ENCODE data around the gene CDK5RAP1. TPM values are rescaled to one million over a fixed set of nuclear protein-coding genes. Genes with fewer than 3 reads are reported as not detected.
"Not testable (repeated sequence)": the region's sequence is repeated elsewhere in the genome, so short reads cannot be mapped to it uniquely, and the experiment has no call there.

CDK5RAP1 gene
- total and polyA plus RNA-seq, 4 experiments from 2014 or later, result 39.8 to 51.8 (median 46.4) TPM

DNA sequence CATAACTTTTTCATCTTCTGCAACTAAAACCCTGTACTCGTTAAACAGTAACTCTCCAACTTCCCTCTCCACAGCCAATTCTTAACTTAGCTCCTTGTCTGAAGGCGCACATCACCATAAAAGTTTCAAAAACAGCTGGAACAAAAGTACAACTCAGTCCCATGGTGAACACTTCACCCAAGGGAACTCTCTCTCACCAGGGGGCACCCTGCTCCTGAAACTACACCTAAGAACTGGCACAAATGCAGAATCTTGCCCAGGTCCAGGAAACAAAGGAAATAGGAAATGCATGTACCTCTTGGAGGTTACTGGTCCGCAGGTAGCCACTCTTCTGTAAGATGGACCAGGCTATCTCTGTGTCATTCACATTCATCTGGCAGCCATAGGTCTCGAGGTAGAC is 6.6 kb downstream of the CDK5RAP1 start:
- H3K4me3 Mint-ChIP-seq, result no peak overlapping the region
- ChIA-PET CTCF (ENCODE audit: partially characterized antibody) (no interaction called here), POLR2A (ENCODE audit: partially characterized antibody) (no interaction called here)
- H3K9me3 ChIP-seq (ENCODE audit: control insufficient read depth in 1 of 2, low read length in 2 of 2), result no peaks in the 10 kb centered on the region
- intact Hi-C loops (cut with micrococcal nuclease), result no loop called here
- peaks cover 27% of the 10 kb centered on the region for H3K4me1 ChIP-seq (ENCODE audit: insufficient read depth, low read length)
- H3K9me3 Mint-ChIP-seq, result no peaks in the 10 kb centered on the region
- no peak overlapping the region for H3K27ac ChIP-seq (ENCODE audit: low read depth, low read length)
- no peaks in the 10 kb centered on the region for H3K27me3 ChIP-seq (ENCODE audit: insufficient read depth, low read length)
- H3K27ac Mint-ChIP-seq, result peak overlapping the region in 3 of 7 donors; percentile 48 to 88 (median 54)
- H3K27me3 Mint-ChIP-seq, result no peaks in the 10 kb centered on the region
- H3K36me3 Mint-ChIP-seq, result peaks cover 38 to 66% of the 10 kb centered on the region in 2 donors
- no peak for DNase-seq
- H3K4me1 Mint-ChIP-seq, result peaks cover 14 to 46% (median 34%) of the 10 kb centered on the region in 4 donors
- H3K4me3 ChIP-seq (ENCODE audit: low read length in 2 of 2), result no peak overlapping the region
- peaks cover 24% of the 10 kb centered on the region for H3K36me3 ChIP-seq (ENCODE audit: insufficient read depth, low read length)

DNA sequence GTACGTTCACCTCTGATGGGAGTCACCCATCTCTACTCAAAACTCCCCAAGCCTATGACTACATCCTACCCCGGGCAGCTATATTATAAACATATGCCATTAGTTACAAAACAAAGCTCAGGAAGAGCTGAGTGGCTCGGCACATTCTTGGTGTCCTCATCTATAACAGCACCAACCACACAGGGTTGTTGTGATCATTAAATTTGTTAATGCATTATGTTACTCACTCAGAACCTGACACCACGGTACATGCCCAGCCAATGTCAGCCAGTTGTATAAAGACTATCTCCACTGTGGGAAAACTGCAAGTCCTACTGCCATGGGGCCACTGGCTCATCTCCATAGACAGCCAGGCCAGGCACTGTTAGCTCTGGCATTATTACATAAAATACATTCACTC is 7.7 kb downstream of the CDK5RAP1 start:
- Histone ChIP-seq H3K4me1 (ENCODE audit: insufficient read depth, low read length) (peaks cover 16% of the 10 kb centered on the region), H3K36me3 (ENCODE audit: insufficient read depth, low read length) (peaks cover 24% of the 10 kb centered on the region), H3K9me3 (ENCODE audit: control insufficient read depth in 1 of 2, low read length in 2 of 2) (no peaks in the 10 kb centered on the region), H3K27me3 (ENCODE audit: insufficient read depth, low read length) (no peaks in the 10 kb centered on the region), H3K27ac (ENCODE audit: low read depth, low read length) (no peak overlapping the region), H3K4me3 (ENCODE audit: low read length in 2 of 2) (no peak overlapping the region)
- no peaks in the 10 kb centered on the region for H3K9me3 Mint-ChIP-seq
- CTCF ChIA-PET (ENCODE audit: partially characterized antibody), result interaction anchor here (0.9 kb wide), 1 partner anchor 51 kb away, joined by 3 read pairs; no protein-coding TSS in a partner anchor
- H3K27ac Mint-ChIP-seq, result peak overlapping the region in 1 of 7 donors; percentile 6
- H3K4me3 Mint-ChIP-seq, result no peak overlapping the region
- no peak for DNase-seq
- H3K4me1 Mint-ChIP-seq, result peaks cover 7 to 38% (median 26%) of the 10 kb centered on the region in 4 donors
- peaks cover 42 to 65% of the 10 kb centered on the region in 2 donors for H3K36me3 Mint-ChIP-seq
- intact Hi-C loops (cut with micrococcal nuclease), result no loop called here
- POLR2A ChIA-PET (ENCODE audit: partially characterized antibody), result no interaction called here
- H3K27me3 Mint-ChIP-seq, result no peaks in the 10 kb centered on the region

DNA sequence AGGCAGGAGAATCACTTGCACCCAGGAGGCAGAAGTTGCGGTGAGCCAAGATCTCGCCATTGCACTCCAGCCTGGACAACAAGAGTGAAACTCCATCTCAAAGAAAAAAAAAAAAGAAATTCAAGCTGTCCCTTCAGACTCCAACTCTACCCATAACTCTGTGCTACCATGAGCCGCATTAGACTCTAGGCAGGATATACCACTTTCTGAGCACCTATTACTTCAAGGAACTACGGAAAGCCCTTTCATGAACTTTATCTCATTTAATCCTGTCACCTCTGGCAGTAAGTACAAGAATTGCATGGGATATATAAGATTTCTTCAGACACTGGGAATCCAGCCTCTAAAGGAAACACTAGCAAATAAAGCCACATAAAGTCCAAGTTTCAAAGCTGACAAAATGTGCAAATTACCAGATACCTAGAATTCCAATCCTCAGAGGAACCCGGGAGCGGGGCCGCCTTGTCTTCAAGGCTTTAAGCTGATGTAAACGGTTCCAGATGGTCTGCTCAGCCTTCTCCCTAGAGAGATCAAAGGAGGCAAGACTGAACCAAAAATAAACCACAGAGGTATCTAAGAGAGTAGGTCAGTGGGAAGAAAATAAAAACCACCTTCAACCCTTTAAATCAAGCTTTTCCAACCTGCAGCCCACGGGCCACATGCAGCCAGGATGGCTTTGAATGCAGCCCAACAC is 9.4 kb downstream of the CDK5RAP1 start:
- H3K27ac ChIP-seq (ENCODE audit: low read depth, low read length), result no peak overlapping the region
- no peaks in the 10 kb centered on the region for H3K9me3 Mint-ChIP-seq
- peak overlapping the region in 2 of 7 donors; percentile 1 to 62 for H3K27ac Mint-ChIP-seq
- no peaks in the 10 kb centered on the region for H3K27me3 ChIP-seq (ENCODE audit: insufficient read depth, low read length)
- H3K27me3 Mint-ChIP-seq, result no peaks in the 10 kb centered on the region
- POLR2A ChIA-PET (ENCODE audit: partially characterized antibody), result interaction anchor here (0.8 kb wide), 1 partner anchor 10 kb away, joined by 3 read pairs; the partner anchor contains the start of gene CDK5RAP1
- no peak overlapping the region for H3K4me3 ChIP-seq (ENCODE audit: low read length in 2 of 2)
- H3K4me1 Mint-ChIP-seq, result peaks cover 4 to 20% (median 14%) of the 10 kb centered on the region in 4 donors
- no peak for DNase-seq
- H3K36me3 Mint-ChIP-seq, result peaks cover 54 to 70% of the 10 kb centered on the region in 2 donors
- H3K4me1 ChIP-seq (ENCODE audit: insufficient read depth, low read length), result peaks cover 2% of the 10 kb centered on the region
- CTCF ChIA-PET (ENCODE audit: partially characterized antibody), result interaction anchor here (0.6 to 1.2 kb wide), 3 partner anchors 9 to 20 kb away, joined by 3 to 5 read pairs (median 4); partner anchors contain the start of gene CDK5RAP1
- intact Hi-C loops (cut with micrococcal nuclease), result no loop called here
- H3K36me3 ChIP-seq (ENCODE audit: insufficient read depth, low read length), result peaks cover 33% of the 10 kb centered on the region
- no peaks in the 10 kb centered on the region for H3K9me3 ChIP-seq (ENCODE audit: control insufficient read depth in 1 of 2, low read length in 2 of 2)
- no peak overlapping the region for H3K4me3 Mint-ChIP-seq

DNA sequence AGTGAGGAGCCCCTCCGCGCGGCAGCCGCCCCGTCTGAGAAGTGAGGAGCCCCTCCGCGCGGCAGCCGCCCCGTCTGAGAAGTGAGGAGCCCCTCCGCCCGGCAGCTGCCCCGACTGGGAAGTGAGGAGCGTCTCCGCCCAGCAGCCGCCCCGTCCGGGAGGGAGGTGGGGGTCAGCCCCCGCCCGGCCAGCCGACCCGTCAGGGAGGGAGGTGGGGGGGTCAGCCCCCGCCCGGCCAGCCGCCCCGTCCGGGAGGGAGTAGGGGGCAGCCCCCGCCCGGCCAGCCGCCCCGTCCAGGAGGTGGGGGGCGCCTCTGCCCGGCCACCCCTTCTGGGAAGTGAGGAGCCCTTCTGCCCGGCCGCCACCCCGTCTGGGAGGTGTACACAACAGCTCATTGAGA is 12.0 kb downstream of the CDK5RAP1 start:
- H3K9me3 Mint-ChIP-seq; intact Hi-C loops (cut with micrococcal nuclease); POLR2A ChIA-PET (ENCODE audit: partially characterized antibody); H3K27me3 ChIP-seq (ENCODE audit: insufficient read depth, low read length); H3K27ac ChIP-seq (ENCODE audit: low read depth, low read length); DNase-seq; H3K4me1 ChIP-seq (ENCODE audit: insufficient read depth, low read length); H3K4me1 Mint-ChIP-seq; H3K4me3 ChIP-seq (ENCODE audit: low read length in 2 of 2); H3K9me3 ChIP-seq (ENCODE audit: control insufficient read depth in 1 of 2, low read length in 2 of 2); H3K27me3 Mint-ChIP-seq; CTCF ChIA-PET (ENCODE audit: partially characterized antibody); H3K4me3 Mint-ChIP-seq; H3K27ac Mint-ChIP-seq: not testable (repeated sequence)
- peaks cover 67% of the 10 kb centered on the region in 2 donors for H3K36me3 Mint-ChIP-seq
- H3K36me3 ChIP-seq (ENCODE audit: insufficient read depth, low read length), result peaks cover 37% of the 10 kb centered on the region

DNA sequence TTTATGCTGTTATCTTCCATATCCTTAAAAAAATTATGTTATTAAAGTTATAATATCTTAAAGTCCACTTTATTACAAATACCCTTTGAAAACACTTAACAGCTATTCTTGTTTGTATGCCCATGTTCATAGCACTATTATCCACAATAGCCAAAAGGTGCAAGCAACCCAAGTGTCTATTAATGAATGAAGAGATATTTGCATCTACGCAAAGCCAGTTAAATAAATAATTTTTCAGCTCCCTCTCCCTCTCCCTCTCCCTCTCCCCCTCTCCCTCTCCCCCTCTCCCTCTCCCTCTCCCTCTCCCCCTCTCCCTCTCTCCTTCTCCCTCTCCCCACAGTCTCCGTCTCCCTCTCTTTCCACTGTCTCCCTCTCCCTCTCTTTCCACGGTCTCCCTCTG is 13.1 kb downstream of the CDK5RAP1 start:
- ChIA-PET POLR2A (ENCODE audit: partially characterized antibody) (no interaction called here), CTCF (ENCODE audit: partially characterized antibody) (no interaction called here)
- H3K4me1 Mint-ChIP-seq, result peaks cover 0 to 6% (median 2%) of the 10 kb centered on the region in 4 donors
- H3K27ac Mint-ChIP-seq, result peak overlapping the region in 1 of 7 donors; percentile 41
- Histone ChIP-seq H3K36me3 (ENCODE audit: insufficient read depth, low read length) (peaks cover 36% of the 10 kb centered on the region), H3K27ac (ENCODE audit: low read depth, low read length) (no peak overlapping the region), H3K4me3 (ENCODE audit: low read length in 2 of 2) (no peak overlapping the region), H3K4me1 (ENCODE audit: insufficient read depth, low read length) (no peaks in the 10 kb centered on the region), H3K27me3 (ENCODE audit: insufficient read depth, low read length) (no peaks in the 10 kb centered on the region), H3K9me3 (ENCODE audit: control insufficient read depth in 1 of 2, low read length in 2 of 2) (no peaks in the 10 kb centered on the region)
- H3K36me3 Mint-ChIP-seq, result peaks cover 63 to 64% of the 10 kb centered on the region in 2 donors
- no peaks in the 10 kb centered on the region for H3K9me3 Mint-ChIP-seq
- no peaks in the 10 kb centered on the region for H3K27me3 Mint-ChIP-seq
- no peak overlapping the region for H3K4me3 Mint-ChIP-seq
- intact Hi-C loops (cut with micrococcal nuclease), result no loop called here
- DNase-seq, result no peak

DNA sequence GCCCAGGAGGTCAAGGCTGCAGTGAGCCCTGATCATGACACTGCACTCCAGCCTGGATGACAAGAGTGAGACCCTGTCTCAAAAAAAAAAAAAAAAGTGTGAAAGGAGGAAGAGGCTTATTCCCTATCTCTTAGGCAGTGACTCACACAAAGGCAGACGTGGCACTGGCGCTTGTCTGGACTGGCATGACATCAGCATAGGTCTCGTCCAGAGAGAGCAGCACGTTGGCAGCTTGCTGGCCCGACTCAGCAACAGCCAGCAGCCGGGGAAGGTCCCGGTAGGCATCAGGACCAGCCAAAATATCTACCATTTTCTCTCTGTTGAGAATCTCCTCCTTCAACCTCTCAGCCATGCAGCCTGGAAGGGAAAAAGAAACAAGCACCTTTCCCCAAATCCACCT is 14.1 kb downstream of the CDK5RAP1 start:
- Mint-ChIP-seq H3K36me3 (peaks cover 55 to 57% of the 10 kb centered on the region in 2 donors), H3K4me3 (no peak overlapping the region), H3K27ac (peak overlapping the region in 1 of 7 donors; percentile 31), H3K27me3 (no peaks in the 10 kb centered on the region), H3K9me3 (no peaks in the 10 kb centered on the region), H3K4me1 (peaks cover 0 to 6% (median under 1%) of the 10 kb centered on the region in 4 donors)
- Histone ChIP-seq H3K4me1 (ENCODE audit: insufficient read depth, low read length) (no peaks in the 10 kb centered on the region), H3K36me3 (ENCODE audit: insufficient read depth, low read length) (peaks cover 35% of the 10 kb centered on the region), H3K4me3 (ENCODE audit: low read length in 2 of 2) (no peak overlapping the region), H3K9me3 (ENCODE audit: control insufficient read depth in 1 of 2, low read length in 2 of 2) (no peaks in the 10 kb centered on the region), H3K27ac (ENCODE audit: low read depth, low read length) (no peak overlapping the region), H3K27me3 (ENCODE audit: insufficient read depth, low read length) (no peaks in the 10 kb centered on the region)
- POLR2A ChIA-PET (ENCODE audit: partially characterized antibody), result no interaction called here
- CTCF ChIA-PET (ENCODE audit: partially characterized antibody), result no interaction called here
- no peak for DNase-seq
- intact Hi-C loops (cut with micrococcal nuclease), result no loop called here

DNA sequence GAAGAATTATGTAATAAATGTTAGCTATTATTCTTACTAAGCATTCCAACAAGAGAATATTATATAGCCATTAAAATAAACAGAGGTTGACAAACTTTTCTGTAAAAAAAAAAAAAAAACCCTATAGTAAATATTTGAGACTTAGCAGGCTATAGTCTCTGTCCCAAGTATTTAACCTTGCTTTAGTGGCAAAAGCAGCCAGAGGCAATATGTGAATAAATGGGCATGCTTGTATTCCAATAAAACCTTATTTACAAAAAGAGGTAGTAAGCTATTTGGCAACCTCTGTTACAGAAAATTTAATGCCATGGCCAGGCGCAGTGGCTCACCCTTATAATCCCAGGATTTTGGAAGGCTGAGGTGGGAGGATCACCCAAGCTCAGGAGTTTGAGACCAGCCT is 14.6 kb downstream of the CDK5RAP1 start:
- no peak overlapping the region for H3K4me3 Mint-ChIP-seq
- H3K27me3 Mint-ChIP-seq, result no peaks in the 10 kb centered on the region
- Histone ChIP-seq H3K4me1 (ENCODE audit: insufficient read depth, low read length) (no peaks in the 10 kb centered on the region), H3K36me3 (ENCODE audit: insufficient read depth, low read length) (peaks cover 38% of the 10 kb centered on the region), H3K27me3 (ENCODE audit: insufficient read depth, low read length) (no peaks in the 10 kb centered on the region), H3K27ac (ENCODE audit: low read depth, low read length) (no peak overlapping the region), H3K9me3 (ENCODE audit: control insufficient read depth in 1 of 2, low read length in 2 of 2) (no peaks in the 10 kb centered on the region), H3K4me3 (ENCODE audit: low read length in 2 of 2) (no peak overlapping the region)
- CTCF ChIA-PET (ENCODE audit: partially characterized antibody), result interaction anchor here (2.3 kb wide), 1 partner anchor 10 kb away, joined by 6 read pairs; no protein-coding TSS in a partner anchor
- POLR2A ChIA-PET (ENCODE audit: partially characterized antibody), result no interaction called here
- H3K36me3 Mint-ChIP-seq, result peaks cover 50 to 56% of the 10 kb centered on the region in 2 donors
- peaks cover 0 to 6% (median under 1%) of the 10 kb centered on the region in 4 donors for H3K4me1 Mint-ChIP-seq
- DNase-seq, result no peak
- intact Hi-C loops (cut with micrococcal nuclease), result no loop called here
- H3K27ac Mint-ChIP-seq, result peak overlapping the region in 1 of 7 donors; percentile 31
- H3K9me3 Mint-ChIP-seq, result no peaks in the 10 kb centered on the region
